GM06990 (cell line): ENCODE data around the gene TEC.
A peak's percentile ranks its signal among the peaks of the same experiment; 100 is the strongest.
"Not testable (repeated sequence)": the region's sequence is repeated elsewhere in the genome, so short reads cannot be mapped to it uniquely, and the experiment has no call there.

Experiments used
- DNase-seq: peaks from one replicate; pipeline ENCODE4 v3.0.0-alpha.2; 2011; ENCODE audit not compliant: insufficient read length; ENCODE audit errors: extremely low read depth
- H3K27me3 ChIP-seq: replicated peaks from 2 replicates; pipeline ENCODE4 v1.6.0; 2011; ENCODE audit warnings: low read length; ENCODE audit not compliant: control insufficient read depth, insufficient read depth
- H3K36me3 ChIP-seq: 2 replicates; pipeline ENCODE4 v1.5.1; 2011; ENCODE audit warnings: low read length; ENCODE audit not compliant: control insufficient read depth, insufficient read depth
- H3K4me3 ChIP-seq: replicated peaks from 2 replicates; pipeline ENCODE4 v1.5.1; 2011; ENCODE audit warnings: low read depth, mild to moderate bottlenecking, control low read depth, low read length
- CTCF ChIP-seq: IDR thresholded peaks from 2 replicates; pipeline ENCODE4 v1.5.1; 2011; ENCODE audit warnings: low read length, control low read depth, mild to moderate bottlenecking, inconsistent platforms; ENCODE audit not compliant: insufficient read depth, poor library complexity, severe bottlenecking

Gene TEC

GRCh38 chr4:48193096-48193836, 76.4 kb downstream of the TEC start:
- TF ChIP-seq CTCF = no peak
- DNase-seq = no peak
- H3K4me3 ChIP-seq = no peak overlapping the region
- H3K36me3 ChIP-seq = no peaks in the 10 kb centered on the region
- H3K27me3 ChIP-seq = no peaks in the 10 kb centered on the region

GRCh38 chr4:48191758-48192157, 77.9 kb downstream of the TEC start:
- DNase-seq = no peak
- TF ChIP-seq CTCF = no peak
- Histone ChIP-seq H3K27me3 (no peaks in the 10 kb centered on the region), H3K36me3 (no peaks in the 10 kb centered on the region), H3K4me3 (no peak overlapping the region)

GRCh38 chr4:48190839-48191238, 78.8 kb downstream of the TEC start:
- H3K27me3 ChIP-seq = no peaks in the 10 kb centered on the region
- H3K36me3 ChIP-seq = no peaks in the 10 kb centered on the region
- no peak overlapping the region for H3K4me3 ChIP-seq
- no peak for TF ChIP-seq CTCF
- no peak for DNase-seq

GRCh38 chr4:48189731-48190130, 79.9 kb downstream of the TEC start:
- H3K36me3 ChIP-seq = no peaks in the 10 kb centered on the region
- H3K4me3 ChIP-seq = no peak overlapping the region
- H3K27me3 ChIP-seq = no peaks in the 10 kb centered on the region
- no peak for DNase-seq
- peak; percentile 37 for TF ChIP-seq CTCF

GRCh38 chr4:48188390-48188789, 81.2 kb downstream of the TEC start:
- Histone ChIP-seq H3K4me3 (no peak overlapping the region), H3K36me3 (no peaks in the 10 kb centered on the region), H3K27me3 (no peaks in the 10 kb centered on the region)
- no peak for TF ChIP-seq CTCF
- no peak for DNase-seq

GRCh38 chr4:48187813-48188212, 81.8 kb downstream of the TEC start:
- Histone ChIP-seq H3K36me3 (no peaks in the 10 kb centered on the region), H3K4me3 (no peak overlapping the region), H3K27me3 (no peaks in the 10 kb centered on the region)
- DNase-seq = no peak
- TF ChIP-seq CTCF = no peak

GRCh38 chr4:48187066-48187465, 82.6 kb downstream of the TEC start:
- DNase-seq, H3K27me3 ChIP-seq, H3K36me3 ChIP-seq, H3K4me3 ChIP-seq: not testable (repeated sequence)

- H3K27me3 ChIP-seq, H3K4me3 ChIP-seq, H3K36me3 ChIP-seq, DNase-seq: not testable (repeated sequence)
Measured at GRCh38 chr4:48186394-48186793, 83.2 kb downstream of the TEC start.
